Progenitor cell of endocrine pancreas (in vitro differentiated cells): ENCODE measurements around the gene EBF4. TPM values are rescaled to one million over a fixed set of nuclear protein-coding genes. Genes with fewer than 3 reads are reported as not detected.

Experiments used
- DNase-seq: peaks from one replicate; pipeline ENCODE4 v3.0.0; 2021; ENCODE audit warnings: low spot score; ENCODE audit not compliant: unreplicated experiment
- H3K27ac Mint-ChIP-seq: 2 replicates; pipeline ENCODE4 v1.8.0; 2021; ENCODE audit warnings: mild to moderate bottlenecking, moderate library complexity, mixed read lengths
- H3K27me3 Mint-ChIP-seq: 2 replicates; pipeline ENCODE4 v1.8.0; 2021; ENCODE audit warnings: mixed read lengths
- H3K36me3 Mint-ChIP-seq: 2 replicates; pipeline ENCODE4 v1.8.0; 2022; ENCODE audit warnings: mixed read lengths; ENCODE audit not compliant: insufficient read depth
- H3K4me1 Mint-ChIP-seq: 2 replicates; pipeline ENCODE4 v1.8.0; 2021; ENCODE audit warnings: low read depth, mixed read lengths
- H3K4me3 Mint-ChIP-seq: 2 replicates; pipeline ENCODE4 v1.8.0; 2021; ENCODE audit warnings: low read depth, mild to moderate bottlenecking, moderate library complexity, mixed read lengths
- H3K9me3 Mint-ChIP-seq: 2 replicates; pipeline ENCODE4 v1.8.0; 2021; ENCODE audit warnings: low read depth, mixed read lengths
- CTCF ChIP-seq: fragments of 200-600 bp; sonication (generic); IDR thresholded peaks from one replicate; pipeline ENCODE4 v1.5.0; 2021; ENCODE audit warnings: antibody characterized with exemption, mild to moderate bottlenecking; ENCODE audit not compliant: unreplicated experiment
- total RNA-seq: library from RNA; stranded (reverse); gene quantifications from 2 replicates; pipeline ENCODE4 v1.2.1, GENCODE V29; 2021

EBF4 gene
- total RNA-seq, 1 donor from 2014 or later: 63.8 TPM

- Mint-ChIP-seq H3K9me3 (peaks cover 3% of the 10 kb centered on the region), H3K4me1 (no peaks in the 10 kb centered on the region), H3K27me3 (peaks cover 41% of the 10 kb centered on the region), H3K27ac (no peak overlapping the region), H3K36me3 (no peaks in the 10 kb centered on the region), H3K4me3 (no peak overlapping the region)
- DNase-seq: no peak
- TF ChIP-seq CTCF: no peak
These were observed 91.5 kb downstream of the EBF4 start for GRCh38 chr20:2783908-2784566.

- H3K27me3 Mint-ChIP-seq: peaks cover 19% of the 10 kb centered on the region
- TF ChIP-seq CTCF: no peak
- no peak overlapping the region for H3K27ac Mint-ChIP-seq
- no peak overlapping the region for H3K4me3 Mint-ChIP-seq
- DNase-seq: no peak
- peaks cover 10% of the 10 kb centered on the region for H3K36me3 Mint-ChIP-seq
- no peaks in the 10 kb centered on the region for H3K4me1 Mint-ChIP-seq
- H3K9me3 Mint-ChIP-seq: no peaks in the 10 kb centered on the region
These were observed 100.9 kb downstream of the EBF4 start for GRCh38 chr20:2793471-2793870.

GRCh38 chr20:2794202-2794748 is 101.7 kb downstream of the EBF4 start:
- Mint-ChIP-seq H3K27ac (no peak overlapping the region), H3K9me3 (no peaks in the 10 kb centered on the region), H3K4me1 (peaks cover 4% of the 10 kb centered on the region), H3K4me3 (no peak overlapping the region), H3K27me3 (peaks cover 11% of the 10 kb centered on the region), H3K36me3 (peaks cover 10% of the 10 kb centered on the region)
- DNase-seq: no peak
- TF ChIP-seq CTCF: no peak

- H3K9me3 Mint-ChIP-seq: no peaks in the 10 kb centered on the region
- H3K36me3 Mint-ChIP-seq: peaks cover 10% of the 10 kb centered on the region
- H3K27ac Mint-ChIP-seq: no peak overlapping the region
- H3K4me1 Mint-ChIP-seq: peaks cover 8% of the 10 kb centered on the region
- H3K4me3 Mint-ChIP-seq: no peak overlapping the region
- no peak for TF ChIP-seq CTCF
- no peak for DNase-seq
- H3K27me3 Mint-ChIP-seq: peaks cover 7% of the 10 kb centered on the region
These were observed 102.4 kb downstream of the EBF4 start for GRCh38 chr20:2794866-2795447.

GRCh38 chr20:2795451-2795850 is 102.9 kb downstream of the EBF4 start:
- TF ChIP-seq CTCF: no peak
- Mint-ChIP-seq H3K27ac (no peak overlapping the region), H3K4me1 (peaks cover 8% of the 10 kb centered on the region), H3K9me3 (no peaks in the 10 kb centered on the region), H3K4me3 (no peak overlapping the region), H3K27me3 (peaks cover 4% of the 10 kb centered on the region), H3K36me3 (peaks cover 10% of the 10 kb centered on the region)
- no peak for DNase-seq
